WTC11 (cell line): Measurements from ENCODE around the gene LTBP2. TPM values are rescaled to one million over a fixed set of nuclear protein-coding genes. Genes with fewer than 3 reads are reported as not detected.

Experiments
- ATAC-seq: fragments of 200-7000 bp; cut with Tn5 transposase; 2 replicates; pipeline ENCODE4 v1.10.0; 2021; ENCODE audit warnings: mild to moderate bottlenecking, moderate library complexity
- CTCF ChIA-PET: fragments of 300-600 bp; sonication (Branson Sonifier 250); formaldehyde crosslinking; loops from one replicate; lab custom pipeline; 2021; ENCODE audit warnings: antibody characterized with exemption; lab: Charles Lee
- POLR2A ChIA-PET: fragments of 350-600 bp; sonication (Branson Sonifier 250); formaldehyde crosslinking; loops from one replicate; lab custom pipeline; 2021; ENCODE audit warnings: antibody characterized with exemption; lab: Charles Lee
- DNase-seq: peaks from one replicate; pipeline ENCODE4 v3.0.0; 2021; ENCODE audit warnings: low spot score
- H3K27ac Mint-ChIP-seq: 2 replicates; pipeline ENCODE4 v1.8.0; 2021; ENCODE audit warnings: mixed read lengths
- H3K27me3 Mint-ChIP-seq: 2 replicates; pipeline ENCODE4 v1.8.0; 2021; ENCODE audit warnings: low read depth, mild to moderate bottlenecking, moderate library complexity, mixed read lengths
- H3K36me3 Mint-ChIP-seq: 2 replicates; pipeline ENCODE4 v1.8.0; 2021; ENCODE audit warnings: mixed read lengths
- H3K4me1 Mint-ChIP-seq: 2 replicates; pipeline ENCODE4 v1.8.0; 2022; ENCODE audit warnings: mixed read lengths
- H3K4me3 Mint-ChIP-seq: 2 replicates; pipeline ENCODE4 v1.8.0; 2021; ENCODE audit warnings: mild to moderate bottlenecking, moderate library complexity, mixed read lengths
- H3K9me3 Mint-ChIP-seq: 2 replicates; pipeline ENCODE4 v1.8.0; 2021; ENCODE audit warnings: mixed read lengths
- AFF4 ChIP-seq: sonication (generic); formaldehyde crosslinking; IDR thresholded peaks from 2 replicates; pipeline ENCODE4 v1.8.1; 2023; ENCODE audit warnings: mild to moderate bottlenecking, missing genetic modification reagents, borderline replicate concordance
- ATF3 ChIP-seq: sonication (generic); formaldehyde crosslinking; conservative IDR thresholded peaks from 2 replicates; pipeline ENCODE4 v1.8.1; 2022; ENCODE audit warnings: mild to moderate bottlenecking, missing genetic modification reagents
- CDX4 ChIP-seq: fragments of 250-450 bp; sonication (Bioruptor Pico); IDR thresholded peaks from 2 replicates; pipeline ENCODE4 v1.9.0; 2021; ENCODE audit warnings: moderate library complexity, mild to moderate bottlenecking, inconsistent platforms, borderline replicate concordance
- CREB1 ChIP-seq: sonication (generic); formaldehyde crosslinking; IDR thresholded peaks from 2 replicates; pipeline ENCODE4 v1.8.0; 2023; ENCODE audit warnings: mild to moderate bottlenecking, missing genetic modification reagents
- FOXK1 ChIP-seq: sonication (generic); formaldehyde crosslinking; IDR thresholded peaks from 2 replicates; pipeline ENCODE4 v1.8.0; 2022; ENCODE audit warnings: mild to moderate bottlenecking, moderate library complexity, missing genetic modification reagents
- GABPB1 ChIP-seq: sonication (generic); formaldehyde crosslinking; IDR thresholded peaks from 2 replicates; pipeline ENCODE4 v1.8.1; 2023; ENCODE audit warnings: mild to moderate bottlenecking, missing genetic modification reagents
- HMGXB4 ChIP-seq: sonication (generic); formaldehyde crosslinking; IDR thresholded peaks from 2 replicates; pipeline ENCODE4 v1.8.1; 2023; ENCODE audit warnings: mild to moderate bottlenecking, moderate library complexity, missing genetic modification reagents
- IRF2 ChIP-seq: sonication (generic); formaldehyde crosslinking; IDR thresholded peaks from 2 replicates; pipeline ENCODE4 v1.8.0; 2022; ENCODE audit warnings: low read depth, missing genetic modification reagents, borderline replicate concordance
- MYBL2 ChIP-seq: sonication (generic); formaldehyde crosslinking; IDR thresholded peaks from 2 replicates; pipeline ENCODE4 v1.8.1; 2023; ENCODE audit warnings: mild to moderate bottlenecking, moderate library complexity, missing genetic modification reagents
- NFATC4 ChIP-seq: fragments of 250-450 bp; sonication (Bioruptor Pico); IDR thresholded peaks from 2 replicates; pipeline ENCODE4 v1.9.0; 2021; ENCODE audit warnings: mild to moderate bottlenecking
- NFYB ChIP-seq: sonication (generic); formaldehyde crosslinking; conservative IDR thresholded peaks from 2 replicates; pipeline ENCODE4 v1.8.0; 2022; ENCODE audit warnings: low read depth, missing genetic modification reagents
- SMAD3 ChIP-seq: sonication (generic); formaldehyde crosslinking; IDR thresholded peaks from 2 replicates; pipeline ENCODE4 v1.8.0; 2022; ENCODE audit warnings: missing genetic modification reagents, mild to moderate bottlenecking, borderline replicate concordance
- SMAD4 ChIP-seq: sonication (generic); formaldehyde crosslinking; IDR thresholded peaks from 2 replicates; pipeline ENCODE4 v1.8.0; 2022; ENCODE audit warnings: mild to moderate bottlenecking, missing genetic modification reagents
- USF1 ChIP-seq: sonication (generic); formaldehyde crosslinking; IDR thresholded peaks from 2 replicates; pipeline ENCODE4 v1.8.0; 2022; ENCODE audit warnings: mild to moderate bottlenecking, missing genetic modification reagents
- ZNF138 ChIP-seq: sonication (generic); formaldehyde crosslinking; conservative IDR thresholded peaks from 2 replicates; pipeline ENCODE4 v1.8.1; 2022; ENCODE audit warnings: mild to moderate bottlenecking, moderate library complexity, missing genetic modification reagents
- ZNF281 ChIP-seq: sonication (generic); formaldehyde crosslinking; IDR thresholded peaks from 2 replicates; pipeline ENCODE4 v1.8.0; 2023; ENCODE audit warnings: mild to moderate bottlenecking, missing genetic modification reagents
- ZNF425 ChIP-seq: fragments of 250-450 bp; sonication (Bioruptor Pico); conservative IDR thresholded peaks from 2 replicates; pipeline ENCODE4 v1.9.0; 2021; ENCODE audit warnings: mild to moderate bottlenecking
- total RNA-seq: library from RNA; stranded (reverse); gene quantifications from 3 replicates; pipeline ENCODE4 v1.2.3, GENCODE V29; 2021

LTBP2 gene
- total RNA-seq, 1 experiment from 2014 or later = 1.2 TPM

GRCh38 chr14:74548881-74549280 is 63.2 kb downstream of the LTBP2 start:
- ChIA-PET POLR2A (interaction anchor here (1.0 kb wide), 1 partner anchor 9 kb away, joined by 3 read pairs; no protein-coding TSS in a partner anchor), CTCF (interaction anchor here (1.4 to 1.7 kb wide), 3 partner anchors 17 to 47 kb away, joined by 4 to 7 read pairs (median 7); no protein-coding TSS in a partner anchor)

GRCh38 chr14:74547331-74547927 is 64.6 kb downstream of the LTBP2 start:
- ChIA-PET POLR2A (interaction anchor here (0.6 kb wide), 1 partner anchor 1780 kb away, joined by 3 read pairs; no protein-coding TSS in a partner anchor), CTCF (interaction anchor here (0.5 to 1.5 kb wide), 6 partner anchors 10 to 61 kb away, joined by 3 to 5 read pairs (median 4); no protein-coding TSS in a partner anchor)
- Mint-ChIP-seq H3K4me1 (peaks cover 10% of the 10 kb centered on the region), H3K27me3 (no peaks in the 10 kb centered on the region), H3K9me3 (no peaks in the 10 kb centered on the region), H3K36me3 (no peaks in the 10 kb centered on the region), H3K4me3 (no peak overlapping the region), H3K27ac (no peak overlapping the region)
- DNase-seq = peak; percentile 56
- peak; percentile 53 for ATAC-seq
- TF ChIP-seq USF1 (CRISPR knock-in tag) = peak; percentile 13; the same call in 1 of the 2 replicates
- TF ChIP-seq FOXK1 (CRISPR knock-in tag) = peak; percentile 18; the same call in 1 of the 2 replicates
- no peak for TF ChIP-seq AFF4 (CRISPR knock-in tag)
- TF ChIP-seq ZNF138 (CRISPR knock-in tag) = no peak
- TF ChIP-seq ZNF281 (CRISPR knock-in tag) = no peak
- TF ChIP-seq MYBL2 (CRISPR knock-in tag) = no peak
- TF ChIP-seq SMAD4 = 0 out of 2 replicates have a peak, but pooled peaks have one; percentile 16
- no peak for TF ChIP-seq IRF2 (CRISPR knock-in tag)

More at GRCh38 chr14:74548881-74549280, 63.2 kb downstream of the LTBP2 start:
- TF ChIP-seq ZNF425 (CRISPR knock-in tag) (no peak), HMGXB4 (CRISPR knock-in tag) (no peak), NFYB (no peak), CDX4 (CRISPR knock-in tag) (no peak), NFATC4 (CRISPR knock-in tag) (no peak), ATF3 (CRISPR knock-in tag) (no peak), GABPB1 (CRISPR knock-in tag) (no peak), SMAD3 (no peak), CREB1 (CRISPR knock-in tag) (no peak)
- H3K27me3 Mint-ChIP-seq = no peaks in the 10 kb centered on the region
- DNase-seq = no peak
- H3K27ac Mint-ChIP-seq = no peak overlapping the region
- ATAC-seq = no peak
- no peak overlapping the region for H3K4me3 Mint-ChIP-seq
- no peaks in the 10 kb centered on the region for H3K9me3 Mint-ChIP-seq
- no peaks in the 10 kb centered on the region for H3K36me3 Mint-ChIP-seq
- peaks cover 10% of the 10 kb centered on the region for H3K4me1 Mint-ChIP-seq
